ENCODE data around the gene PLA2G2D.

- TF ChIP-seq, protein P1, sequence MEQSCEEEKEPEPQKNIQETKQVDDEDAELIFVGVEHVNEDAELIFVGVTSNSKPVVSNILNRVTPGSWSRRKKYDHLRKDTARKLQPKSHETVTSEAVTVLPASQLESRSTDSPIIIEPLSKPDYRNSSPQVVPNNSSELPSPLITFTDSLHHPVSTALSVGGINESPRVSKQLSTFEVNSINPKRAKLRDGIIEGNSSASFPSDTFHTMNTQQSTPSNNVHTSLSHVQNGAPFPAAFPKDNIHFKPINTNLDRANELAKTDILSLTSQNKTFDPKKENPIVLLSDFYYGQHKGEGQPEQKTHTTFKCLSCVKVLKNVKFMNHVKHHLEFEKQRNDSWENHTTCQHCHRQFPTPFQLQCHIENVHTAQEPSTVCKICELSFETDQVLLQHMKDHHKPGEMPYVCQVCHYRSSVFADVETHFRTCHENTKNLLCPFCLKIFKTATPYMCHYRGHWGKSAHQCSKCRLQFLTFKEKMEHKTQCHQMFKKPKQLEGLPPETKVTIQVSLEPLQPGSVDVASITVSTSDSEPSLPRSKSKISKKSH (CRISPR knock-in tag; IDR thresholded peaks at IDR 0.05; ENCODE audit: borderline replicate concordance), result no peak
- no peak for TF ChIP-seq ZNF724P (CRISPR knock-in tag; IDR thresholded peaks at IDR 0.05; ENCODE audit: borderline replicate concordance)
- TF ChIP-seq MAX (IDR thresholded peaks at IDR 0.05), result no peak
- TF ChIP-seq HDAC6 (IDR thresholded peaks at IDR 0.05; ENCODE audit: low read depth, low read length), result no peak
- no peak for TF ChIP-seq POLR2A (IDR thresholded peaks at IDR 0.05; ENCODE audit: insufficient read depth in 1 of 2, low read depth in 2 of 2, low read length in 2 of 2)
- TF ChIP-seq, protein P2, sequence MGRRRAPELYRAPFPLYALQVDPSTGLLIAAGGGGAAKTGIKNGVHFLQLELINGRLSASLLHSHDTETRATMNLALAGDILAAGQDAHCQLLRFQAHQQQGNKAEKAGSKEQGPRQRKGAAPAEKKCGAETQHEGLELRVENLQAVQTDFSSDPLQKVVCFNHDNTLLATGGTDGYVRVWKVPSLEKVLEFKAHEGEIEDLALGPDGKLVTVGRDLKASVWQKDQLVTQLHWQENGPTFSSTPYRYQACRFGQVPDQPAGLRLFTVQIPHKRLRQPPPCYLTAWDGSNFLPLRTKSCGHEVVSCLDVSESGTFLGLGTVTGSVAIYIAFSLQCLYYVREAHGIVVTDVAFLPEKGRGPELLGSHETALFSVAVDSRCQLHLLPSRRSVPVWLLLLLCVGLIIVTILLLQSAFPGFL (CRISPR knock-in tag; IDR thresholded peaks at IDR 0.05), result no peak
- TF ChIP-seq POLR2AphosphoS5 (IDR thresholded peaks at IDR 0.05; ENCODE audit: low read depth, low read length), result no peak
- TF ChIP-seq ELF4 (CRISPR knock-in tag; IDR thresholded peaks at IDR 0.05; ENCODE audit: borderline replicate concordance), result no peak
Measured at GRCh38 chr1:20095564-20096434, 23.5 kb downstream of the PLA2G2D start.
